HCT116 (cell line): ENCODE results near the gene UBASH3B. TPM values are rescaled to one million over a fixed set of nuclear protein-coding genes. Genes with fewer than 3 reads are reported as not detected.

Experiments
- ATAC-seq: fragments of 200-7000 bp; cut with Tn5 transposase; 2 replicates; pipeline ENCODE4 v1.9.1; 2020; ENCODE audit warnings: mild to moderate bottlenecking, moderate library complexity
- BruUV-seq: library from RNA; stranded (reverse); fragments of 400-500 nt; replicated peaks from 2 replicates; lab custom pipeline; 2021; lab: Mats Ljungman, UMichigan
- CTCF ChIA-PET: fragments of 300-600 bp; sonication (Branson Sonifier 250); formaldehyde crosslinking; loops from one replicate; lab custom pipeline; 2021; ENCODE audit warnings: antibody characterized with exemption; lab: Charles Lee
- POLR2A ChIA-PET: fragments of 300-600, 350-600 bp; sonication (Branson Sonifier 250); formaldehyde crosslinking; loops from one replicate; lab custom pipeline; 2021; ENCODE audit warnings: antibody characterized with exemption; lab: Charles Lee
- RAD21 ChIA-PET, 2 experiments: fragments of 300-600 bp; sonication (Branson Sonifier 250); formaldehyde crosslinking; loops; one replicate each; lab custom pipeline; 2023; ENCODE audit warnings: low total read pairs in 2 of 2; ENCODE audit not compliant: uncharacterized antibody in 2 of 2, unreplicated experiment in 2 of 2, low non-redundant PET in 1 of 2; lab: Charles Lee
- DNase-seq: peaks from one replicate; pipeline ENCODE4 v3.0.0-alpha.2; 2010; ENCODE audit warnings: low read depth, low spot score
- H2AFZ ChIP-seq: fragments of 200-600 bp; shearing (Covaris generic), sonication (generic); 2 replicates; pipeline ENCODE4 v1.6.1; 2017; ENCODE audit warnings: low read depth, mixed run types, mixed read lengths, antibody characterized with exemption, low read length; ENCODE audit not compliant: poor library complexity, severe bottlenecking
- H3K27ac ChIP-seq: 2 replicates; pipeline ENCODE4 v1.5.1; 2012; ENCODE audit warnings: low read depth, low read length
- H3K27me3 ChIP-seq: fragments of 200-600 bp; sonication (generic); 2 replicates; pipeline ENCODE4 v1.6.1; 2016; ENCODE audit warnings: mixed run types, low read length, mixed read lengths; ENCODE audit not compliant: insufficient read depth
- H3K36me3 ChIP-seq, 2 experiments: fragments of 200-500 bp in 1 of 2; fragments of 200-600 bp in 1 of 2; sonication (Bioruptor generic) in 1 of 2; sonication (generic) in 1 of 2; 2 replicates each; pipeline versions ENCODE4 v1.5.1 to v1.6.1; 2014 to 2016; ENCODE audit warnings: low read length in 2 of 2, inconsistent platforms in 1 of 2, mixed read lengths in 1 of 2, mixed run types in 1 of 2; ENCODE audit not compliant: insufficient read depth in 2 of 2, control insufficient read depth in 1 of 2
- H3K4me1 ChIP-seq, 2 experiments: fragments of 200-600 bp in 1 of 2; sonication (generic) in 1 of 2; 2 replicates each; pipeline versions ENCODE4 v1.5.1 to v1.6.1; 2012 to 2017; ENCODE audit warnings: low read length in 2 of 2, inconsistent platforms in 1 of 2, mild to moderate bottlenecking in 1 of 2, mixed read lengths in 1 of 2, mixed run types in 1 of 2, moderate library complexity in 1 of 2; ENCODE audit not compliant: insufficient read depth in 2 of 2, control insufficient read depth in 1 of 2
- H3K4me2 ChIP-seq: fragments of 200-600 bp; sonication (generic); 2 replicates; pipeline ENCODE4 v1.6.1; 2017; ENCODE audit warnings: mixed run types, low read length, mixed read lengths
- H3K4me3 ChIP-seq, 2 experiments: fragments of 200-600 bp in 1 of 2; sonication (generic) in 1 of 2; replicated peaks in 1 of 2; 2 replicates each; pipeline ENCODE4 v1.5.1; 2011 to 2016; ENCODE audit warnings: low read length in 2 of 2, control low read depth in 1 of 2, low read depth in 1 of 2, mild to moderate bottlenecking in 1 of 2, mixed read lengths in 1 of 2, mixed run types in 1 of 2
- H3K79me2 ChIP-seq: fragments of 200-600 bp; sonication (generic); 2 replicates; pipeline ENCODE4 v1.6.1; 2017; ENCODE audit warnings: mild to moderate bottlenecking, mixed run types, low read length, moderate library complexity, mixed read lengths; ENCODE audit not compliant: insufficient read depth
- H3K9ac ChIP-seq: fragments of 200-600 bp; sonication (generic); 2 replicates; pipeline ENCODE4 v1.6.1; 2016; ENCODE audit warnings: low read length, mixed read lengths
- H3K9me2 ChIP-seq: fragments of 200-600 bp; sonication (generic), shearing (Covaris generic); 2 replicates; pipeline ENCODE4 v1.6.1; 2017; ENCODE audit warnings: mixed run types, mild to moderate bottlenecking, moderate library complexity; ENCODE audit not compliant: insufficient read depth
- H3K9me3 ChIP-seq, 2 experiments: fragments of 200-500 bp in 1 of 2; fragments of 200-600 bp in 1 of 2; sonication (Bioruptor generic) in 1 of 2; sonication (generic) in 1 of 2; 2 replicates each; pipeline ENCODE4 v1.6.1; 2014 to 2017; ENCODE audit warnings: low read length in 2 of 2, mixed read lengths in 2 of 2, inconsistent platforms in 1 of 2, low read depth in 1 of 2, mild to moderate bottlenecking in 1 of 2, mixed run types in 1 of 2, moderate library complexity in 1 of 2; ENCODE audit not compliant: control insufficient read depth in 1 of 2, insufficient read depth in 1 of 2
- H4K20me1 ChIP-seq: fragments of 200-600 bp; sonication (generic), shearing (Covaris generic); 2 replicates; pipeline ENCODE4 v1.6.1; 2017; ENCODE audit warnings: mixed run types, mild to moderate bottlenecking, moderate library complexity; ENCODE audit not compliant: insufficient read depth
- CBX3 ChIP-seq: IDR thresholded peaks from 2 replicates; pipeline ENCODE4 v1.6.1; 2012; ENCODE audit warnings: low read depth
- CEBPB ChIP-seq: IDR thresholded peaks from 2 replicates; pipeline ENCODE4 v1.6.1; 2012; ENCODE audit warnings: low read depth
- EZH2 ChIP-seq: fragments of 200-600 bp; sonication (generic); IDR thresholded peaks from 2 replicates; pipeline ENCODE4 v1.6.1; 2017; ENCODE audit warnings: antibody characterized with exemption, mixed run types
- EZH2phosphoT487 ChIP-seq: fragments of 200-600 bp; IDR thresholded peaks from 2 replicates; pipeline ENCODE4 v1.6.1; 2018; ENCODE audit warnings: antibody characterized with exemption, borderline replicate concordance
- JUND ChIP-seq: IDR thresholded peaks from 2 replicates; pipeline ENCODE4 v1.6.1; 2012
- MAX ChIP-seq: IDR thresholded peaks from 2 replicates; pipeline ENCODE4 v1.6.1; 2012
- POLR2AphosphoS5 ChIP-seq: IDR thresholded peaks from 2 replicates; pipeline ENCODE4 v1.6.1; 2011; ENCODE audit warnings: mild to moderate bottlenecking, low read depth, low read length, moderate library complexity
- RAD21 ChIP-seq: IDR thresholded peaks from 2 replicates; pipeline ENCODE4 v1.6.1; 2012; ENCODE audit warnings: low read depth, mild to moderate bottlenecking
- SP1 ChIP-seq: IDR thresholded peaks from 2 replicates; pipeline ENCODE4 v1.6.1; 2012; ENCODE audit warnings: low read depth
- ZBTB33 ChIP-seq: IDR thresholded peaks from 2 replicates; pipeline ENCODE4 v1.6.1; 2011; ENCODE audit warnings: mild to moderate bottlenecking, low read length, moderate library complexity; ENCODE audit not compliant: insufficient replicate concordance; ENCODE audit errors: extremely low read depth
- ZFX ChIP-seq: fragments of 450-650 bp; IDR thresholded peaks from 2 replicates; pipeline ENCODE4 v1.6.1; 2017
- intact Hi-C: fragments of 100-400 bp; cut with micrococcal nuclease; formaldehyde crosslinking; loops from 2 replicates; pipeline ENCODE4 v1.10.0; 2022
- total RNA-seq: library from RNA; stranded (reverse); gene quantifications from one replicate; pipeline ENCODE4 v1.2.1, GENCODE V29; 2021; ENCODE audit not compliant: unreplicated experiment

Gene UBASH3B
- total RNA-seq, 1 experiment from 2014 or later, result 40.3 TPM

GRCh38 chr11:122737951-122738693, 82.6 kb downstream of the UBASH3B start:
- H4K20me1 ChIP-seq, result no peaks in the 10 kb centered on the region
- no peaks in the 10 kb centered on the region for H3K9me2 ChIP-seq
- H3K27ac ChIP-seq, result no peak overlapping the region
- no peaks in the 10 kb centered on the region for H3K27me3 ChIP-seq
- ChIA-PET POLR2A (no interaction called here), RAD21 (no interaction called here), CTCF (no interaction called here)
- TF ChIP-seq EZH2 (no peak), CEBPB (no peak), ZFX (no peak), CBX3 (no peak), RAD21 (no peak), JUND (no peak), SP1 (no peak), MAX (no peak), EZH2phosphoT487 (no peak), POLR2AphosphoS5 (no peak), ZBTB33 (no peak)
- no peak overlapping the region for H2AFZ ChIP-seq
- peak overlapping the region; percentile 40 for H3K4me2 ChIP-seq
- intact Hi-C loops, result no loop called here
- no peaks in the 10 kb centered on the region for H3K9me3 ChIP-seq
- no peaks in the 10 kb centered on the region for H3K36me3 ChIP-seq
- no TSS peak for BruUV-seq
- ATAC-seq, result peak; percentile 80
- peaks cover 0 to 19% of the 10 kb centered on the region in 2 experiments; a peak in 2 of 4 replicates for H3K4me1 ChIP-seq
- H3K79me2 ChIP-seq, result 0 out of 2 replicates have a peak, but pooled peaks cover 6% of the 10 kb centered on the region
- H3K4me3 ChIP-seq, result no peak overlapping the region
- no peak for DNase-seq
- no peak overlapping the region for H3K9ac ChIP-seq
